DOHH2 (cell line): ENCODE data around the gene FBN1.

Experiments
- EZH2phosphoT487 ChIP-seq: fragments of 200-600 bp; sonication (generic); IDR thresholded peaks from 2 replicates; pipeline ENCODE4 v1.6.1; 2017; ENCODE audit warnings: borderline replicate concordance, mild to moderate bottlenecking, antibody characterized with exemption, low read length, moderate library complexity, mixed read lengths
- TF ChIP-seq, protein P1 (sequence below): fragments of 200-600 bp; sonication (generic); IDR thresholded peaks from one replicate; pipeline ENCODE4 v1.5.1; 2014; ENCODE audit warnings: antibody characterized with exemption, mild to moderate bottlenecking, low read depth, low read length; ENCODE audit not compliant: poor library complexity, severe bottlenecking

DNA sequence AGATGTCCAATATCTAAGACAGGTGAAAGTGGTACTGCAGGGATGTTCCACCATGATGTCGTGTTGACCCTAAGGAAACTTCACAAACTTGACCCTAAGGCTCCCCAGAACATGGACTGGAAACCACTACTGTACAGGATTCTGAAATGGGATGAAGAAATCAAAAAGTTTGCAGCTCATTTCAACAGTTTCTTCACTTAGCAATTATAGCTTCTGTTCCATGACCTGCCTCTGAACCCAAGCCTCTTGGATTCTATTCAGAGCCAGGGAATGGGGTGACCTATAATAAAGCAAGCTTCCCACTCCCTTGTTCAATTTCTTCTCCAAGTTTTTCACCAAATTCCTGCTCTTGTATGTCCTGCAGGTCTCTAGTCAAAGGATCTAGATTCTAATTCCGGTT is 273.5 kb downstream of the FBN1 start:
- TF ChIP-seq, protein P1, sequence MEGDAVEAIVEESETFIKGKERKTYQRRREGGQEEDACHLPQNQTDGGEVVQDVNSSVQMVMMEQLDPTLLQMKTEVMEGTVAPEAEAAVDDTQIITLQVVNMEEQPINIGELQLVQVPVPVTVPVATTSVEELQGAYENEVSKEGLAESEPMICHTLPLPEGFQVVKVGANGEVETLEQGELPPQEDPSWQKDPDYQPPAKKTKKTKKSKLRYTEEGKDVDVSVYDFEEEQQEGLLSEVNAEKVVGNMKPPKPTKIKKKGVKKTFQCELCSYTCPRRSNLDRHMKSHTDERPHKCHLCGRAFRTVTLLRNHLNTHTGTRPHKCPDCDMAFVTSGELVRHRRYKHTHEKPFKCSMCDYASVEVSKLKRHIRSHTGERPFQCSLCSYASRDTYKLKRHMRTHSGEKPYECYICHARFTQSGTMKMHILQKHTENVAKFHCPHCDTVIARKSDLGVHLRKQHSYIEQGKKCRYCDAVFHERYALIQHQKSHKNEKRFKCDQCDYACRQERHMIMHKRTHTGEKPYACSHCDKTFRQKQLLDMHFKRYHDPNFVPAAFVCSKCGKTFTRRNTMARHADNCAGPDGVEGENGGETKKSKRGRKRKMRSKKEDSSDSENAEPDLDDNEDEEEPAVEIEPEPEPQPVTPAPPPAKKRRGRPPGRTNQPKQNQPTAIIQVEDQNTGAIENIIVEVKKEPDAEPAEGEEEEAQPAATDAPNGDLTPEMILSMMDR, result no peak
- no peak for TF ChIP-seq EZH2phosphoT487
